GM21717 (cell line): ENCODE measurements around the gene HSPG2.

ENCODE experiments used
- ATAC-seq: cut with Tn5 transposase; IDR thresholded peaks from one replicate; pipeline ENCODE4 v1.9.1; 2021; ENCODE audit warnings: mild to moderate bottlenecking, moderate library complexity; ENCODE audit not compliant: unreplicated experiment

Gene HSPG2

DNA sequence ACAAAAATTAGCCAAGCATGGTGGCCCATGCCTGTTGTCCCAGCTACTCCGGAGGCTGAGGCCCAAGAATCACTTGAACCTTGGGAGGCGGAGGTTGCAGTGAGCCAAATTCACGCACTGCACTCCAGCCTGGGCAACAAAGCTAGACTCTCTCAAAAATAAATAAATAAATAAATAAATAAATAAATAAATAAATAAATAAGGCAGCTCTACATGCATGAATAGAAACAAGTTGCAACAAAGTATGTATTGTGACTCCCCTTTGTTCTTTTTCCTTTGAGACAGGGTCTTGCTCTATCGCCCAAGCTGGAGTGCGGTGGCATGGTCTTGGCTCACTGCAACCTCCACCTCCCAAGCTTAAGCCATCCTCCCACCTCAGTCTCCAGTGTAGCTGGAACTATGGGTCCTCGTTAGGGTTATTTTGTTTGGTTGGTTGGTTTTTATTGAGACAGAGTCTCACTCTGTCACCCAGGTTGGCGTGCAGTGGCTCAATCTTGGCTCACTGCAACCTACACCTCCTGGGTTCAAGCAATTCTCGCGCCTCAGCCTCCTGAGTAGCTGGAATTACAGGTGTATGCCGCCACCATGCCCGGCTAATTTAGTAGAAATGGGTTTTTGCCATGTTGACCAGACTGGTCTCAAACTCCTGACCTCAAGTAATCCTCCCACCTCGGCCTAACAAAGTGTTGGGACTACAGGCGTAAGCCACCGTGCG, 162.1 kb downstream of the HSPG2 start:
- no peak for ATAC-seq

DNA sequence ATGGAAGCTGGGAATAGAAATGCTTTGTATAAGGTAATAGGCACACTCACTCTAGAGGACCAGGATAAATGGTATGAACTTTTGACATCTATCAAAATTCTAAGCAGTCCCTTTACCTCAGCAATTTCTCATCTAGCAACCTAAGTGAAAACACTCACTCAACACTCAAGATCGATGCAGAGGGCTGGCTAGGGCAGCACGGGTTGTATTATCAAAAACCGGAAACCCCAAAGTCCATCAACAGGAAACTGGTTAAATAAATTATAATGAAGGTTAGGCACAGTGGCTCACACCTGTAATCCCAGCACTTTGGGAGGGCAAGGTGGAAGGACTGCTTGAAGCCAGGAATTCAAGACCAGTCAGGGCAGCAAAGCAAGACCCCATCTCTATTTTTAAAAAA, 163.5 kb downstream of the HSPG2 start:
- ATAC-seq = no peak
